Subcutaneous abdominal adipose tissue (tissue), 5 donors: ENCODE measurements around the gene ALOX15B.

Experiments used
- H3K27ac ChIP-seq: one replicate; pipeline ENCODE4 v1.7.0; 2013; ENCODE audit warnings: low read depth, mild to moderate bottlenecking, inconsistent platforms, low read length, moderate library complexity
- H3K27me3 ChIP-seq, 5 donors: one replicate each; pipeline ENCODE4 v1.7.0; 2013; ENCODE audit warnings: low read length in 5 of 5, inconsistent platforms in 1 of 5; ENCODE audit not compliant: control insufficient read depth in 5 of 5, insufficient read depth in 4 of 5
- H3K36me3 ChIP-seq, 5 donors: one replicate each; pipeline ENCODE4 v1.7.0; 2013; ENCODE audit warnings: low read length in 5 of 5; ENCODE audit not compliant: control insufficient read depth in 5 of 5, insufficient read depth in 5 of 5
- H3K4me1 ChIP-seq, 5 donors: one replicate each; pipeline ENCODE4 v1.7.0; 2013; ENCODE audit warnings: low read length in 5 of 5, mild to moderate bottlenecking in 3 of 5, moderate library complexity in 1 of 5; ENCODE audit not compliant: control insufficient read depth in 5 of 5, insufficient read depth in 5 of 5
- H3K4me3 ChIP-seq, 5 donors: one replicate each; pipeline ENCODE4 v1.7.0; 2013; ENCODE audit warnings: low read length in 5 of 5, low read depth in 1 of 5
- H3K9ac ChIP-seq, 5 donors: one replicate each; pipeline ENCODE4 v1.7.0; 2013; ENCODE audit warnings: low read length in 5 of 5, mild to moderate bottlenecking in 4 of 5, moderate library complexity in 3 of 5
- H3K9me3 ChIP-seq, 5 donors: one replicate each; pipeline ENCODE4 v1.7.0; 2013; ENCODE audit warnings: low read length in 5 of 5; ENCODE audit not compliant: control insufficient read depth in 5 of 5
- donor health status: healthy.
- donor health status: healthy.
- donor health status: healthy.
- donor health status: healthy.
- donor health status: healthy.

Gene ALOX15B

GRCh38 chr17:8091033-8091687, 52.3 kb downstream of the ALOX15B start:
- Histone ChIP-seq H3K4me1 (no peaks in the 10 kb centered on the region), H3K9ac (no peak overlapping the region), H3K27ac (no peak overlapping the region), H3K9me3 (no peaks in the 10 kb centered on the region), H3K27me3 (peaks cover 7 to 49% (median 26%) of the 10 kb centered on the region in 5 donors), H3K4me3 (no peak overlapping the region), H3K36me3 (no peaks in the 10 kb centered on the region)

- no peak overlapping the region for H3K9ac ChIP-seq
- H3K27me3 ChIP-seq = peaks cover 5 to 36% (median 27%) of the 10 kb centered on the region in 5 donors
- H3K9me3 ChIP-seq = no peaks in the 10 kb centered on the region
- H3K36me3 ChIP-seq = no peaks in the 10 kb centered on the region
- H3K27ac ChIP-seq = no peak overlapping the region
- no peak overlapping the region for H3K4me3 ChIP-seq
- no peaks in the 10 kb centered on the region for H3K4me1 ChIP-seq
These were observed 56.5 kb downstream of the ALOX15B start for GRCh38 chr17:8095361-8095760.

- Histone ChIP-seq H3K4me3 (no peak overlapping the region), H3K27me3 (peaks cover 5 to 29% (median 20%) of the 10 kb centered on the region in 5 donors)
These were observed 57.7 kb downstream of the ALOX15B start for GRCh38 chr17:8096541-8096940.

More at GRCh38 chr17:8096541-8096940, 57.7 kb downstream of the ALOX15B start:
- Histone ChIP-seq H3K9ac (no peak overlapping the region), H3K4me1 (no peaks in the 10 kb centered on the region), H3K36me3 (no peaks in the 10 kb centered on the region), H3K27ac (no peak overlapping the region), H3K9me3 (no peaks in the 10 kb centered on the region)
